Kidney capillary endothelial cell (primary cell): ENCODE data around the gene KLHL29.

Experiments used
- DNase-seq: peaks from one replicate; pipeline ENCODE4 v3.0.0-alpha.2; 2018; ENCODE audit warnings: low spot score

Gene KLHL29

GRCh38 chr2:23593752-23594459 is 208.9 kb downstream of the KLHL29 start:
- no peak for DNase-seq

DNA sequence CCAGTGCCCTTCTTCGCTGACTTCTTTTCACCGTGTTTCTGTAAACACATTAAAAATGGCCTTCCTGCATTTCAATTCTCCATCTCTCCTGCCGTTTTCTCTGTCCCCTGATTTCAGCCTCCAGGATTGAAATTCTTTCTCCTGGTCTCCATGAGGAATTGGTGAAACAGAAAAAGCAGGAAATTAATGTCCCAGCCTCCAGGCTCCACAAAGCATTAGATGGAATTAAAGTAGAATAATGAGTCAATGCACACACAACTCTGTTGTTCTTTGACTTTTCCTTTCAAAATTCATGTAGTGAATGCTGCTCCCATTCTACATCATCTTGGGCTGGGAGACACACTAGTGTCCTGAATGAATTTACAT is 209.5 kb downstream of the KLHL29 start:
- DNase-seq = no peak

- no peak for DNase-seq
Measured at GRCh38 chr2:23595021-23595420, 210.0 kb downstream of the KLHL29 start.

GRCh38 chr2:23595601-23596251 is 210.7 kb downstream of the KLHL29 start:
- no peak for DNase-seq

GRCh38 chr2:23596316-23596885 is 211.4 kb downstream of the KLHL29 start:
- DNase-seq = no peak

DNA sequence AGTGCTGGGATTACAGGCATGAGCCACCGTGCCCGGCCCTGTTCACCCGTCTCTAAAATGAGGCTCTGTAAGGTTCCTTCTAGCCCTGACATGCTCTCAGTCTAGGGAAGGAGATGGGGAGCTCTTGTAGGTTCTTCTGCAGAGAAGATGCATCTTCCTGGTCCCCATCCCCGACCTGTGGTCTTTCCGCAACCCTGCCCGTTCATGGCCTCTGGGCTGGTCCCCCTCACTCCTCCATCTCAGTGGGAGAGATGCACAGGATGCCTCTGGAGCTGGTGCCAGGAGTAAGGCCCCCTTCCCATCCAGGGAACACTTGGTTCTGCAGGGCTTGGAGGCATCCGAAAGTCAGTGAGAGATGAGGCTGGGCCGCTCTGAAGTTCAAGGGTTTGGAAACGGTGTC is 212.7 kb downstream of the KLHL29 start:
- DNase-seq = no peak

GRCh38 chr2:23599006-23599405 is 214.0 kb downstream of the KLHL29 start:
- DNase-seq = no peak

GRCh38 chr2:23599667-23600066 is 214.7 kb downstream of the KLHL29 start:
- DNase-seq = no peak

DNA sequence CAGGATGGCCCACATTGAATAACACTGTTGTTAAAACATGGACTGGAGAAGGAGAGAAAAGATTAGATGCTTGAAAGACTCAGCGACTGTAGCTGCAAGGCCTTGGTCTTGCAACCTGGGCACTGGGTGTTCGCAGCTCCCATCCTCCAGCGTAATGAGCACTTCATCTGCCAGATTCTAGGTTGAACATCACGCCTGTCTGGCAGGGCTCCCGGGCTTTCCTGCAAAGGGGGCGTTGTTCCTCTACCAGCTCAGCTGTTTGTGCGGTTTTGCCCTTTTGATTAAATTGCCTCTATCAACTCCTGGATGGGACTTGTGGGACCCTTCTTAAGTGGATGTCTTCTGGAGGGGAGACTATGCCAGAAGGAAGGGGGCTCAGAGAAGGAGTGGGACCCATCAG is 215.4 kb downstream of the KLHL29 start:
- no peak for DNase-seq

GRCh38 chr2:23601301-23601965 is 216.5 kb downstream of the KLHL29 start:
- no peak for DNase-seq

GRCh38 chr2:23602116-23602515 is 217.1 kb downstream of the KLHL29 start:
- DNase-seq = no peak

GRCh38 chr2:23603156-23603555 is 218.2 kb downstream of the KLHL29 start:
- no peak for DNase-seq

GRCh38 chr2:23603581-23603980 is 218.6 kb downstream of the KLHL29 start:
- DNase-seq = no peak

- DNase-seq = no peak
Measured at GRCh38 chr2:23604731-23605130, 219.8 kb downstream of the KLHL29 start.

- DNase-seq = no peak
Measured at GRCh38 chr2:23605236-23605635, 220.3 kb downstream of the KLHL29 start.

DNA sequence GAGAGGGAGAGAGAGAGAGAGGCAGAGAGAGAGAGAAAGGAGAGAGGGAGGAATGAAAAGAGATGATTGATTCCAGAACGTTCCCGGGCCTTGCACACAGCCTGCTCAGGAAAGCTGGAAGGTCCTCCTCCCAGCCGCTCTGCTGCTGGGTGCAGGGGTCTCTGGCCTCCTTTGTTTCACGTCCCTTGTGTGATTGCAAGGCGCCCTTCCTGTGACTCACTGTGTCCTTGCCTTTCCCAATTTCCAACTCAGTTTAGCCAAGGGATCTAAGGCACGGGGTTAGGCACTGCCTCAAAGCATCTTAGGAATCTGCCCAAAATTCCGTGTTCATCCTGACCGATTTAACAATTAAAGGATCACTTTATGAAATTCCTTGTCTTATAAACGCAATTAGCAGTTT is 221.2 kb downstream of the KLHL29 start:
- no peak for DNase-seq

- DNase-seq = no peak
Measured at GRCh38 chr2:23606968-23607367, 222.0 kb downstream of the KLHL29 start.

GRCh38 chr2:23607925-23608324 is 222.9 kb downstream of the KLHL29 start:
- DNase-seq = no peak

DNA sequence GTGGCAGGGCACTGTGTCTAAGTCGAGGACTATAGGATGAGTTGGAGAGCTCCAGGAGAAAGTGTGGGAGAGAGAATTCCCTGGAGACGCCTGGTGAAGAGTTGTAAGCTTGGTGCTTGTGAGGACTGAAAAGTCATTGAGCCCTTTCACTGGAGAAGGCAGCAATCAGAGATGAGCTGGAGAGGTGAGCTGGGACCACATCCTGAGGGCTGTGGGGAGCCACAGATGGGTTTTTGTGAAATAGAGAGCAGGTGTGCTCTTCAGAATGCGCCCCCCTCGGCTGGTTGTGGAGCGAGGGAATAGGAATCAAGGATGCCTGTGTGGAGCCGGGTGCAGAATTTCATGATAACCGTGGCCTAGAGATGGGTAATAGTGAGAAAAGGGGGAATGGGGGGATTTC is 224.3 kb downstream of the KLHL29 start:
- DNase-seq = no peak

DNA sequence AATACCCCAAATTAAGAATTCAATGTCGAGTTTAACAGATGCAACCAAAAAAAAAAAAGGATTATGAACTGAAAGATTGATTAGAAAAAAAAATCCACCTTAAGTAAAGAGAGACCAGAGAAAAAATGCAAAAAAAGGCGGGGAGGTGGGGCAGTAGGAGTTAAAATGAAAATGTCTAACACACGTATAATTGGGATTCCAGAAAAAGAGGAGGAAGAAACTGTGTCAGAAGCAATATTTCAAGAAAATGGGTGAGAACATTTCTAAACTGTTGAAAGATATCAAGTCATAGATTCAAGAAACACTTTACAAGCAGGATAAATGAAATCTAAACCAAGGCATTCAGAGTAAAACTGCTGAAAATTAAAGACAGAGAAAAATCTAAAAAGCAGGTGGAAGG is 226.9 kb downstream of the KLHL29 start:
- DNase-seq = no peak

- DNase-seq = no peak
Measured at GRCh38 chr2:23614701-23615100, 229.7 kb downstream of the KLHL29 start.

DNA sequence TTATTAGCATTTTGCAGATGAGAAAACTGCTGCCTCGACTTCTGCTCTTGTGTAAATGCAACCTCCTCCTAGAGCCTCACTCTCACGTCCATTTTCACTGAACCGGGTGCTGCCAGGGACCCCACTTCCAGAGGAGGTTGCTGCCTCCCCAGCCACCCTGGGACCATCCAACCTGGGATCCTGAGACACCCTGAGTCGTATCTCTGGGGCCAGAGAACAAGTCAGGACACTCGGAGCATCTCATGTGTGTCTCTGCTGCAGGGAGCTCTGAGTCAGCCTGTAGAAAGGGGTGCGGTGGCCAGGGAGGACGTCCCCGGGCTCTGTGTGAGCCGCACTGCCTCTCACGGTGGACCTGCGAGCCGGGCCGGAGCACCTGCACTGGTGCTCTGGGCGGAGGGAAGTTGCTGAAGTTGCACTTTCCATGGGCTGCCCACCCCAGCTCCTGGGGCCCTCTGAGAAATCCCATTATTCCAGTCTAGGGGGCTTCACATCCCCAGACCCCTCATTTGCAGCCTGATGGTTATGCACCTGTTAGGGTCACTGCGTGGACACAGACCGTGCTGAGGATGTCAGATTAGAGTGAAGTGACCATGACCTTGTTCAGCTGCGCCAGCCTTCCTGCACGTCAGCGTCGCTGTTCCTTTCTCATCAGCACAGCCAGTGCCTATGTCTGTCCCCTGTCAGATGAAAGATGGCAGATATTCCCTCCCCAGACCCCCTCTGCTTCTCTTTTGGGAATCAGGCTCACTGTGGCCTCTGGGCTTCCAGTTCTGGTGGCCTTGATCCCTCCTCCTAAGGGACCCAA is 230.4 kb downstream of the KLHL29 start:
- no peak for DNase-seq
